ENCODE results near the gene MMP12.

DNA sequence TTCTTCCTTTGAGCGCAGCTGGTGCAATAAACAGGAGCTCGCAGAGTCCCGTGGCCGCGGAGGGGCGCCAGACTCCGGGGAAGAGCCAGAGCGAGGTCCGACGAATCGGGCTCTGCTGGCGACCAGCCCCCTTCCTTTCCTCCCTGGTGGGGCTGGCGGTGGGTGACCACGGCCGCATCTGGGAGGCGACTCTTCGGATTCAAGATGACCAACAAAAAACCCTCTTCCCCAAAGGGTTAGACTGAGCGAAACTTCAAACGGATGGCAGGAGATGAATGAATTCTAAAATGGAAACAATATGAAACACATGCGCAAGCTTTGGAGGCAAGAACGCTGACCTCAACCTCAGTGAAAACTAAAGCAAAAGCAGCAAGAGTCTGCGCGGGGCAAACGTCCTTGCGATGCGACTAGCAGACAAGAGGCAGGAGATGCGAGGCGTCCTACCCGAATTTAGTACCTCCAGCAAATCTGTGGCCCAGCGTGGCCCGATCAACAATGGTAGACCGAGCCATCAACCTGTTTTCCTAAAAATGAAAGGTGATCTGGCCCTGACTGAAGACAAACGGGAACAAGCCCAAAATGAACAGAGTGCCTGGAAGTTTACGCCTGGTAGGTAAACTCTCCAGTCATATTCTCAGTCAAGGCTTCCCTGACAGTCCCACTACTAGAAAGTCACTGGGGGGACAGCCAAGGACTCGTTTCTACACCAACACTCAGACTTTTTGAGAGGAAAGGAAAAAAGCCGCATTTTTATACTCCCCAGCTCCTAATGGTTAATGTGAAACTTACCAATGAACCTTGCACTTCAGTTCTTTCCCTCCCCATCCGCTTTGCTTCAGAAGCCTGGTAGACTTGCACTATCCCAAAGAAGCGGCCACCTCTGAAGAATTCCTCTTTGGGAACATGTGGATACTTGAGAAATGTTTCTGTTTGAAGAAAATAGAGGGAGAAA, 43.0 kb downstream of the MMP12 start:
- TF ChIP-seq GATA3 (IDR thresholded peaks at IDR 0.05; ENCODE audit: low read depth, low read length) (no peak), GATA2 (IDR thresholded peaks at IDR 0.05; ENCODE audit: low read depth, low read length) (no peak)

Measured in SH-SY5Y (cell line).